ENCODE data around the gene P2RY14. TPM values are rescaled to one million over a fixed set of nuclear protein-coding genes. Genes with fewer than 3 reads are reported as not detected.

Gene P2RY14
- total and polyA plus RNA-seq, 2 donors from 2014 or later = 0.54 to 2.4 TPM

DNA sequence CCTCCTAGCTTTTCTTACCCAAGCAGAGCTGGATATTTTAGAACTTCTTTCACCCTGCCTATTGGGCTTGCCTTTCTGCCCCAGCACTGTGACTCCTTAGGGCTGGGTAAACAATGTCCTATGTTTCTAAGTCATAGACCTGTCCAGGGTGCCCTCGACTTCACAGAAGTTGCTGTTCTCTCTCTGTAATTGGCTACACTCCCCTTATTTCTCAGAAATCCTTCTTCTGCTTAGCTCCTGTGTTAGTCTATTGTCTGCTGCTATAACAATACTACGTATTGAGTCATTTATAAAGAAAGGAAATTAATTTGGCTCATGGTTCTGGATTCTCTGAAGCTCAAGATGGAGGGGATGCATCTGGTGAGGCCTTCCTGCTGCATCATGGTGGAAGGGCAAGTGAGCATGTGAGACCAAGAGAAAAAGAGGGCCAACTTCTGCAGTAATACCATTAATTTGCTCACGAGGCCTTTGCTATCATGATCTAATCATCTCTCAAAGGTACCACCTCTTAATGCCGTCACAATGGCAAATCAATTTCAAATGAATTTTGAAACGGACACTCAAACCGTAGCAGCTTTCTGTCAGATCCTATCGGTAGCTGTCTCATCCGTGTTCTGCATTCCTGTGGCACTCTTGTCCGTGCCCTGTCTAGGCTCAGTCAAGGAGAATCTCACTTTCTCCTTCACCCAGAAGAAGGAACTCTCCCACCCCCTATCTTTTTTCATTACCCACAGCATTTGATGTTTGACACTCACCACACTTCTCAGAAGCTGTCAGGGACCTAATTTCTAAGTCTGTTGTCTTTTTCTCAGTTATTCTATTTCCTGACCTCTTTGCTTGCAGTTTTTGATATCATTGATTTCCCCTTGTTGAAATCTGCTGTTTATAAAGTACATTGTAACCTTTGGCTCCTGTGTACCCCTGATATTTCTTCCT, 53.0 kb downstream of the P2RY14 start:
- Histone ChIP-seq H3K27me3 (ENCODE audit: control insufficient read depth, insufficient read depth, low read length) (no peaks in the 10 kb centered on the region), H3K9ac (ENCODE audit: low read length in 3 of 3) (no peak overlapping the region), H3K4me1 (ENCODE audit: control insufficient read depth in 2 of 3, insufficient read depth in 2 of 3, low read depth in 1 of 3, low read length in 3 of 3) (peaks cover 0 to 8% (median 2%) of the 10 kb centered on the region in 3 donors), H3K4me3 (ENCODE audit: low read length in 3 of 3) (no peak overlapping the region), H3K36me3 (ENCODE audit: control insufficient read depth in 2 of 3, insufficient read depth in 3 of 3, low read length in 3 of 3) (no peaks in the 10 kb centered on the region), H3K27ac (ENCODE audit: low read depth in 2 of 2, low read length in 2 of 2) (no peak overlapping the region), H3K9me3 (ENCODE audit: control insufficient read depth in 2 of 3, insufficient read depth in 1 of 3, low read length in 3 of 3) (no peaks in the 10 kb centered on the region)
- intact Hi-C loops (cut with DNase I) = no loop called here
- FAIRE-seq (no peak), DNase-seq (no peak)
- TF ChIP-seq, protein P1, sequence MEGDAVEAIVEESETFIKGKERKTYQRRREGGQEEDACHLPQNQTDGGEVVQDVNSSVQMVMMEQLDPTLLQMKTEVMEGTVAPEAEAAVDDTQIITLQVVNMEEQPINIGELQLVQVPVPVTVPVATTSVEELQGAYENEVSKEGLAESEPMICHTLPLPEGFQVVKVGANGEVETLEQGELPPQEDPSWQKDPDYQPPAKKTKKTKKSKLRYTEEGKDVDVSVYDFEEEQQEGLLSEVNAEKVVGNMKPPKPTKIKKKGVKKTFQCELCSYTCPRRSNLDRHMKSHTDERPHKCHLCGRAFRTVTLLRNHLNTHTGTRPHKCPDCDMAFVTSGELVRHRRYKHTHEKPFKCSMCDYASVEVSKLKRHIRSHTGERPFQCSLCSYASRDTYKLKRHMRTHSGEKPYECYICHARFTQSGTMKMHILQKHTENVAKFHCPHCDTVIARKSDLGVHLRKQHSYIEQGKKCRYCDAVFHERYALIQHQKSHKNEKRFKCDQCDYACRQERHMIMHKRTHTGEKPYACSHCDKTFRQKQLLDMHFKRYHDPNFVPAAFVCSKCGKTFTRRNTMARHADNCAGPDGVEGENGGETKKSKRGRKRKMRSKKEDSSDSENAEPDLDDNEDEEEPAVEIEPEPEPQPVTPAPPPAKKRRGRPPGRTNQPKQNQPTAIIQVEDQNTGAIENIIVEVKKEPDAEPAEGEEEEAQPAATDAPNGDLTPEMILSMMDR (IDR thresholded peaks at IDR 0.05; ENCODE audit: borderline replicate concordance, extremely low read depth, insufficient read depth) = no peak

DNA sequence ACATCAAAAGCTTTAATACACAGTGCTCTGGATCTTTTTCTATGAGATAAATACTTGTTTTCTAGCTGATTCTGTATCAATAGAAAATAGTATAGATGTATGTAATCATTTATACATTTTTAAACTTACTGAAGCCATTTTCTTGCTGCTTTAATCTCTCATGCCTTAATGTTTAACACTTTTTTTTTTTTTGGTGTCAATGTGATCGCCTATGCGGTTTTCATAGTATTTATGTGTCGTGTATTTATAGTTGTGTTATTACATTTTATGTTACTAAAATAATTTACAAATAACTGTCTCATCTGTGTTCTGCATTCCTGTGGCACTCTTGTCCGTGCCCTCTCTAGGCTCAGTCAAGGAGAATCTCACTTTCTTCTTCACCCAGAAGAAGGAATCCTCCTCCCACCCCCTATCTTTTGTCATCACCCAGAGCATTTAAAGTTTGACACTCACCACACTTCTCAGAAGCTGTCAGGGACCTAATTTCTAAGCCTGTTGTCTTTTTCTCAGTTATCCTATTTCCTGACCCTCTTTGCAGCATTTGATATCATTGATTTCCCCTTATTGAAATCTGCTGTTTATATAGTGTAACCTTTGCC, 54.0 kb downstream of the P2RY14 start:
- intact Hi-C loops (cut with DNase I) = no loop called here
- no peaks in the 10 kb centered on the region for H3K27me3 ChIP-seq (ENCODE audit: control insufficient read depth, insufficient read depth, low read length)
- H3K4me3 ChIP-seq (ENCODE audit: low read length in 3 of 3) = no peak overlapping the region
- peaks cover 0 to 8% (median 2%) of the 10 kb centered on the region in 3 donors for H3K4me1 ChIP-seq (ENCODE audit: control insufficient read depth in 2 of 3, insufficient read depth in 2 of 3, low read depth in 1 of 3, low read length in 3 of 3)
- no peaks in the 10 kb centered on the region for H3K9me3 ChIP-seq (ENCODE audit: control insufficient read depth in 2 of 3, insufficient read depth in 1 of 3, low read length in 3 of 3)
- H3K36me3 ChIP-seq (ENCODE audit: control insufficient read depth in 2 of 3, insufficient read depth in 3 of 3, low read length in 3 of 3) = no peaks in the 10 kb centered on the region
- H3K27ac ChIP-seq (ENCODE audit: low read depth in 2 of 2, low read length in 2 of 2) = no peak overlapping the region
- H3K9ac ChIP-seq (ENCODE audit: low read length in 3 of 3) = no peak overlapping the region
- TF ChIP-seq, protein P1 (IDR thresholded peaks at IDR 0.05; ENCODE audit: borderline replicate concordance, extremely low read depth, insufficient read depth) = no peak
- FAIRE-seq = no peak
- no peak for DNase-seq

DNA sequence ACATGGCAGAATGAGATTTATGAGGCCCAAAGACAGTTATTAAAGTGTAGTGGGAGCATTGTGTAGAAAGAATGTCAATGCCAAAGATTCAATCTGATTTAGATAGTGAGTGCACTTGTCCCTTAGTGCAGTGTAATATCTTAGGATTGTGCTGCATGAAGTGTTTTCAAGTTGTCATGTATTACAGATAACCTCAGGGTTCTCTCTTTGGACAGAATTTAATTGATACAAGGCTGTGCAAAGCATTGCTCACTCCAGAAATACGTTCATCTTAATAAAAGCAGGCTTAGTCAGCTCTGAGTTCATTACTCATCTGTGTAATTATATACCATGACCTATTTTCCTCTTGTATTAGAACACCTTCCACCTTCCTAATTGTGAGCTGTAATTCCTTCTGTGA, 59.3 kb downstream of the P2RY14 start:
- Histone ChIP-seq H3K27me3 (ENCODE audit: control insufficient read depth, insufficient read depth, low read length) (no peaks in the 10 kb centered on the region), H3K4me1 (ENCODE audit: control insufficient read depth in 2 of 3, insufficient read depth in 2 of 3, low read depth in 1 of 3, low read length in 3 of 3) (no peaks in the 10 kb centered on the region), H3K36me3 (ENCODE audit: control insufficient read depth in 2 of 3, insufficient read depth in 3 of 3, low read length in 3 of 3) (no peaks in the 10 kb centered on the region), H3K4me3 (ENCODE audit: low read length in 3 of 3) (no peak overlapping the region), H3K9ac (ENCODE audit: low read length in 3 of 3) (no peak overlapping the region), H3K9me3 (ENCODE audit: control insufficient read depth in 2 of 3, insufficient read depth in 1 of 3, low read length in 3 of 3) (no peaks in the 10 kb centered on the region), H3K27ac (ENCODE audit: low read depth in 2 of 2, low read length in 2 of 2) (no peak overlapping the region)
- intact Hi-C loops (cut with DNase I) = no loop called here
- DNase-seq (no peak), FAIRE-seq (no peak)
- TF ChIP-seq, protein P1 (IDR thresholded peaks at IDR 0.05; ENCODE audit: borderline replicate concordance, extremely low read depth, insufficient read depth) = no peak
